A549 treated with AZD2906 at 1 μM for 4 hours (cell line): ENCODE results near the gene IL17RB. TPM values are rescaled to one million over a fixed set of nuclear protein-coding genes. Genes with fewer than 3 reads are reported as not detected.

Experiments
- total RNA-seq: library from RNA; stranded (reverse); fragments of 200-300 nt; extraction: Qiagen RNA extraction; gene quantifications from 5 replicates; pipeline ENCODE4 v1.2.3, GENCODE V29; 2022

IL17RB gene, protein sequence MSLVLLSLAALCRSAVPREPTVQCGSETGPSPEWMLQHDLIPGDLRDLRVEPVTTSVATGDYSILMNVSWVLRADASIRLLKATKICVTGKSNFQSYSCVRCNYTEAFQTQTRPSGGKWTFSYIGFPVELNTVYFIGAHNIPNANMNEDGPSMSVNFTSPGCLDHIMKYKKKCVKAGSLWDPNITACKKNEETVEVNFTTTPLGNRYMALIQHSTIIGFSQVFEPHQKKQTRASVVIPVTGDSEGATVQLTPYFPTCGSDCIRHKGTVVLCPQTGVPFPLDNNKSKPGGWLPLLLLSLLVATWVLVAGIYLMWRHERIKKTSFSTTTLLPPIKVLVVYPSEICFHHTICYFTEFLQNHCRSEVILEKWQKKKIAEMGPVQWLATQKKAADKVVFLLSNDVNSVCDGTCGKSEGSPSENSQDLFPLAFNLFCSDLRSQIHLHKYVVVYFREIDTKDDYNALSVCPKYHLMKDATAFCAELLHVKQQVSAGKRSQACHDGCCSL
- total RNA-seq = 0.67 to 0.91 TPM (median 0.78 TPM) in 5 replicates

DNA sequence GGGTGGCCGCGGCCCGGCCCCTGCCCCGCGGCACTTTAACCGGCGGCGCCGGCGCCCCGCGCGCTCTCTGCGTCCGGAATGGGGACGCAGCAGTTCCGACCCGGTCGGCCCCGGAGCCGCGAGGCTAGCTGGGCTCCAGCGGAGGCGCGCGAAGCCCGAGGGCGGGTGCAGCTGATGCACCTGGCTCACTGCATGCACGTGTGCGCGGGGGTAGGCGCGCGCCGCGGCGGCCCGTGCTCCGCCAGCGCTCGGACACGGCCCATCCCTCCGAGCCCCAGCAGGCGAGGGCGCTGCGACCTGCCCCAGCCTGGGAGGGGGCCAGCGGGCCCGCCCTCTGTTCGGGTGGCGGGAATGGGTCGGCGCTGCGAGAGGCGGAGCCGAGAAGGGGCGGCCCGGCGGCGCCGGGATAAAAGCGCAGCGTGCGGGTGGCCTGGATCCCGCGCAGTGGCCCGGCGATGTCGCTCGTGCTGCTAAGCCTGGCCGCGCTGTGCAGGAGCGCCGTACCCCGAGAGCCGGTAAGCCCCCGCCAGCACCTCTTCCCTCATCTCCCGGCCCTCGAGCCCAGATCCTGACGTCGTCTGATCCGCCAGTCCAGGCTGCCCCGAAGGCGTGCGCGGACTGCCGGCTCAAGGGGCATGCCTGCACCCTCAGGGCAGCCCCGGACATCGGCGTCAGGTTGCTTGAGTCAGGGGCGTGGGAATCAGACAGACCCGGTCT lies at the start of gene IL17RB, which contains the start of gene CHDH:
Gene IL17RB (plus strand): TSS at position 435 of the 717 bp plus-strand sequence. CDS start 21 bp downstream, at position 456.
Gene CHDH (minus strand): TSS at position 286 of the 717 bp plus-strand sequence. CDS start 22,411 bp downstream, outside the sequence.

DNA sequence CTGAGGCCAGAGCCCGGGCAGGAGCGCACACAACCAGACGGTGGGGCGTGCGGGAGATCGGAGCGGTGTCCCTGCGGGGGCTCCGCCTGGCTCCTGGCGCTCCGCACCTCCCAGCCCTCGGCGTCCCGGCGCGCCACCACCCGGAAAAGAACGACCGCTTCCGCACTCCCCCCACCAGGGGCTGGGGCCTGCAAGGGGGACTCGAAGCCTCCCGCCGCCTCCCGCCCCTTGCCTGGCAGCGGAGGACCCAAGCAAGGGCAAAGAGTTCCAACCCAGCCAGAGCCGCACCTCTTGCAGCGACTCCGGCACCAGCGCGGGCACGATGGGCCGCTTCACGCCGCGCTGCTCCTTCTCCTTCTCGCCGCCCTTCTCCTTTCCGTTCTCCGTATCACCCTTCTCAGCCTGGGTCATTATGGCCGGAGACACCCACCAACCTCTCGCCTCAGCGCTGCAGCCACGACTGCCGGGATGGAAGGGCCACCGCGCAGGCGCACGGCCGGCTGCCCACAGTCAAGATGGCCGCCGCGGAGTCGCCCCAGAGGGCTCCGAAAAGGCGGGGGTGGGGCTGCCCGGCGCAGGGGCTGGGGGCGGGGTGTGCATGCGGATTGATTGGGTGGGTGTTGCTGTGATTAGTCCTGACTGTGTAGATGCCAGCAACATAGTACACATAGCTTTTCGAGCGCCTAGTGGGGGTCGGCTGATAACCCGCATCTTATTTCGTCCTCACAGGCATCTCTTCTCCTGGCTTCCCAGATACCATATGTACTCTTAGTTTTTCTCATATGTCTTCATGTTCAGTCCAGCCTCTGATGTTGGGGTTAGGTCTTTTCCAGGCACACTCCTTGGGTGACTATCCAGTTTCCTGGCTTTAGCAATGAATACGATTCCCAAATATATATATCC lies 35.6 kb downstream of the IL17RB start, which contains the start of gene ACTR8:
Gene ACTR8 (minus strand): TSS at position 462 of the 903 bp plus-strand sequence. CDS start 51 bp downstream, at position 411.

DNA sequence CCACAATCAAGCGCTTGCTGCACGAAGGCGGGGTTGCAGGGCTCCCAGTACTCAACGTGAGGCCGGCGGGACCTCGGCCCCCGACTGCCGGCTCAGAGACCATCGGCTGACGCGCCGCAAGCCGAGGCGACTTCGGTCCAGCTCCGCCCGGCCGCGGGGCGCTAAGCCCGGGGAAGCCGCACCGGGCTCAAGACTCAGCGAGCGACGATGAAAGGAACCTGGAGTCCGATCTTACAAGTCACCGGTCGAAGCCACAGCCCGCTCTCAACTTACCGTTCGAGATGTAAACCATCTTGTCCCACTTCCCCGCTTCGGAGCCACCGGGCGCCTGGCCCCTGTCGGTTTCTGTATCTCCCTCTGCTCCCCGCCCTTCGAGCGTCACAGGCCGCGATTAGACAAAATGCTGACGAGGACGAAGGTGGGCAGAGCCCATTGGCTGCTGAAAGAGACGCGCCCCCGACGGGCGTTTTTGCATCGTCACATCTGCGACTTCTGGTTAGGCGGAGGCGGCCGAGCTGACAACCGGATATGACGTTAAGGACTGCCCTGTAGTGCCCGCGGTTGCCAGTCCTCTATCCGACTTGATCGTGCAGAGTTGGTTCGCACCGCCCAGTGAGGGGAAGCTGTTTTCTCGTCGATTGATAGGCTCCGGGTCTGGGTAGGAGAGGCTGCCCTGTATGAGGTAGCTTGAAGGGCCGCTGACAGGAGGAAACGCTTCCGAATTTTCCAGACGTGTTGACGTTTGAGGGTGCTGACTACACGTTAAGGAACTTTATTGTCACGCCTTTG lies 45.3 kb downstream of the IL17RB start, which contains the start of gene SELENOK:
Gene SELENOK (minus strand): TSS at position 363 of the 789 bp plus-strand sequence.

Other genes with a start within 250 kb of the IL17RB start
- gene CHDH, start 149 bp upstream of the IL17RB start, total RNA-seq = 1.8 to 3.3 TPM (median 2.0 TPM) in 5 replicates
- 13.3 to 17.6 TPM (median 14.6 TPM) in 5 replicates for gene ACTR8, start 35.6 kb downstream of the IL17RB start, total RNA-seq
- 18.8 to 22.7 TPM (median 19.0 TPM) in 5 replicates for gene SELENOK, start 45.3 kb downstream of the IL17RB start, total RNA-seq